NCI-H1694 (cell line): Measurements from ENCODE around the gene SHF.

ENCODE experiments used
- DNase-seq: peaks from one replicate; lab custom pipeline; 2025; lab: John Stamatoyannopoulos, UW

The SHF gene

GRCh38 chr15:45198337-45199135 lies 10.8 kb upstream of the SHF start:
- DNase-seq, result peak; percentile 90

- DNase-seq, result no peak
Measured at GRCh38 chr15:45197512-45197911, 9.7 kb upstream of the SHF start.

GRCh38 chr15:45187578-45187893 lies 230 bp downstream of the SHF start:
- no peak for DNase-seq

- no peak for DNase-seq
Measured at GRCh38 chr15:45186771-45187577, 792 bp downstream of the SHF start.

GRCh38 chr15:45185903-45186770 lies 1.6 kb downstream of the SHF start:
- DNase-seq, result no peak

- no peak for DNase-seq
Measured at GRCh38 chr15:45185069-45185779, 2.5 kb downstream of the SHF start.

GRCh38 chr15:45184562-45185041 lies 3.2 kb downstream of the SHF start:
- DNase-seq, result peak; percentile 76

- no peak for DNase-seq
Measured at GRCh38 chr15:45183511-45183910, 4.3 kb downstream of the SHF start.

- no peak for DNase-seq
Measured at GRCh38 chr15:45182996-45183395, 4.8 kb downstream of the SHF start.

- peak; percentile 90 for DNase-seq
Measured at GRCh38 chr15:45181491-45182285, 6.1 kb downstream of the SHF start.

GRCh38 chr15:45180648-45181436 lies 6.9 kb downstream of the SHF start:
- DNase-seq, result no peak

GRCh38 chr15:45180201-45180600 lies 7.6 kb downstream of the SHF start:
- DNase-seq, result no peak

GRCh38 chr15:45179221-45179985 lies 8.4 kb downstream of the SHF start:
- no peak for DNase-seq

GRCh38 chr15:45177285-45177684 lies 10.5 kb downstream of the SHF start:
- no peak for DNase-seq

GRCh38 chr15:45174577-45174976 lies 13.2 kb downstream of the SHF start:
- no peak for DNase-seq

- DNase-seq, result no peak
Measured at GRCh38 chr15:45174069-45174468, 13.7 kb downstream of the SHF start.

- DNase-seq, result no peak
Measured at GRCh38 chr15:45171912-45172311, 15.9 kb downstream of the SHF start.

- DNase-seq, result no peak
Measured at GRCh38 chr15:45169608-45170480, 17.9 kb downstream of the SHF start.
